Epithelial cell of esophagus (primary cell): ENCODE data around the gene ALLC.

Experiments
- DNase-seq: peaks from one replicate; pipeline ENCODE4 v3.0.0; 2010; ENCODE audit warnings: low read depth
- H3K4me3 ChIP-seq: 2 replicates; pipeline ENCODE4 v1.5.1; 2011; ENCODE audit warnings: mild to moderate bottlenecking, low read length, control low read depth
- TF ChIP-seq, protein P1 (sequence below): IDR thresholded peaks from 2 replicates; pipeline ENCODE4 v1.5.1; 2011; ENCODE audit warnings: low read depth, mild to moderate bottlenecking, low read length, control low read depth, inconsistent platforms; ENCODE audit not compliant: insufficient read depth; ENCODE audit errors: missing control alignments

Gene ALLC

DNA sequence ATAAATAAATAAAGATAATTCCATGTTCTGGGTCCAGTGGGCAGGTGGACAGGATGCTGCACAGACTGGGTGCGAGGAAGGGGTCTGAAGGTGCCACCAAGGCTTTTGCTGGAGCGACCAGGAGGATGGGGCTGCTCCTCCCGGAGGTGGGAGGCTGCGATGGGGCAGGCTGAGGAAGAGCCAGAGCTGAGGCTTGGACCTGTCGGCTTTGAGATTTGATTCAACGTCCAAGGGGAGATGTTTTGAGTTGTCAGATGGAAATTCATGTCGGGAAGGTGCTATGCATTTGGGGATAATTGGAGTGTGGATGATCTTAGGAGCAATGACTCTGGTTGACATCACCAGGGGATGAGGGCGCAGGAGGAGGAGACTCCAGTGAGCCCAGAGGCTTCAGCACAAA lies 11.7 kb downstream of the ALLC start:
- no peak overlapping the region for H3K4me3 ChIP-seq
- no peak for DNase-seq
- TF ChIP-seq, protein P1, sequence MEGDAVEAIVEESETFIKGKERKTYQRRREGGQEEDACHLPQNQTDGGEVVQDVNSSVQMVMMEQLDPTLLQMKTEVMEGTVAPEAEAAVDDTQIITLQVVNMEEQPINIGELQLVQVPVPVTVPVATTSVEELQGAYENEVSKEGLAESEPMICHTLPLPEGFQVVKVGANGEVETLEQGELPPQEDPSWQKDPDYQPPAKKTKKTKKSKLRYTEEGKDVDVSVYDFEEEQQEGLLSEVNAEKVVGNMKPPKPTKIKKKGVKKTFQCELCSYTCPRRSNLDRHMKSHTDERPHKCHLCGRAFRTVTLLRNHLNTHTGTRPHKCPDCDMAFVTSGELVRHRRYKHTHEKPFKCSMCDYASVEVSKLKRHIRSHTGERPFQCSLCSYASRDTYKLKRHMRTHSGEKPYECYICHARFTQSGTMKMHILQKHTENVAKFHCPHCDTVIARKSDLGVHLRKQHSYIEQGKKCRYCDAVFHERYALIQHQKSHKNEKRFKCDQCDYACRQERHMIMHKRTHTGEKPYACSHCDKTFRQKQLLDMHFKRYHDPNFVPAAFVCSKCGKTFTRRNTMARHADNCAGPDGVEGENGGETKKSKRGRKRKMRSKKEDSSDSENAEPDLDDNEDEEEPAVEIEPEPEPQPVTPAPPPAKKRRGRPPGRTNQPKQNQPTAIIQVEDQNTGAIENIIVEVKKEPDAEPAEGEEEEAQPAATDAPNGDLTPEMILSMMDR = no peak

DNA sequence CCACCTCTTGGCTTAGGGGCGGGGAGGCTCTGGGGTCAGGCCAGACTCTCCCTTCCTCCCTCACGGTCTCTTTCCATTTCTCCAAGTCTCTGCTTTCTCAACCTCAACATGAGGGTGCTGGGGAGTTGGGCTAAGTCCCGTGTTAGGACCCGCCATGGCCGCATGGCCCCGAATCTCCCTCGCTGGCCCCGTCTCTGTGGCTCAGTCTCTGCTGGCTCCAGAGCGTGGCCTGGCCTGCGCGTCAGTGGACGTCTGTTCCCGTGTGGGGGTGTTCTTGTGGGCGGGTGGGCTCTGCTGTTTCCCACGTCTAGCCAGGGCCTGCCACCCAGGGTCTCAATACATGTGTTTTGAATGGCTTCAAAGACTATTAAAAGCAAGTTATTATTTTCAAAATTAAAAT lies 12.4 kb downstream of the ALLC start:
- no peak for DNase-seq
- TF ChIP-seq, protein P1 = no peak
- H3K4me3 ChIP-seq = no peak overlapping the region

DNA sequence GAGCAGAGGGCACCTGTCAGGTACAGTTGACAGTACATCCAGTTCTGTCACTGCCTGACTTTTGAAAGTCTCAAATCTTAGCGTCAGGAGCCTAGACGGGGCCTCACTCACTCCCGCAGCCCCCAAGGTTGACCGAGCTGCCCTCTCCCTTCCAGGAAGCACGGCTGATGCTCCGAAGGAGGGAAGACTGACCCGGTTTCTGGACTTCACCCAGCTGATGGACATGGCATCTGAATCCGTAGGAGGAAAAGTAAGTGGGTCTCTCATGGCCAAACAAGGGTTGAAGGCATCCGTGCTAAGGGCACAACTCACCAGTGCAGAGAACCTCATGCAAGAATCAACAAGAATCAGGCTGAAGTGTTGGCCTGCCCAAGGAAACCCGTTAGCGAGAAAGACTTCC lies 12.9 kb downstream of the ALLC start:
- no peak overlapping the region for H3K4me3 ChIP-seq
- TF ChIP-seq, protein P1 = no peak
- no peak for DNase-seq

DNA sequence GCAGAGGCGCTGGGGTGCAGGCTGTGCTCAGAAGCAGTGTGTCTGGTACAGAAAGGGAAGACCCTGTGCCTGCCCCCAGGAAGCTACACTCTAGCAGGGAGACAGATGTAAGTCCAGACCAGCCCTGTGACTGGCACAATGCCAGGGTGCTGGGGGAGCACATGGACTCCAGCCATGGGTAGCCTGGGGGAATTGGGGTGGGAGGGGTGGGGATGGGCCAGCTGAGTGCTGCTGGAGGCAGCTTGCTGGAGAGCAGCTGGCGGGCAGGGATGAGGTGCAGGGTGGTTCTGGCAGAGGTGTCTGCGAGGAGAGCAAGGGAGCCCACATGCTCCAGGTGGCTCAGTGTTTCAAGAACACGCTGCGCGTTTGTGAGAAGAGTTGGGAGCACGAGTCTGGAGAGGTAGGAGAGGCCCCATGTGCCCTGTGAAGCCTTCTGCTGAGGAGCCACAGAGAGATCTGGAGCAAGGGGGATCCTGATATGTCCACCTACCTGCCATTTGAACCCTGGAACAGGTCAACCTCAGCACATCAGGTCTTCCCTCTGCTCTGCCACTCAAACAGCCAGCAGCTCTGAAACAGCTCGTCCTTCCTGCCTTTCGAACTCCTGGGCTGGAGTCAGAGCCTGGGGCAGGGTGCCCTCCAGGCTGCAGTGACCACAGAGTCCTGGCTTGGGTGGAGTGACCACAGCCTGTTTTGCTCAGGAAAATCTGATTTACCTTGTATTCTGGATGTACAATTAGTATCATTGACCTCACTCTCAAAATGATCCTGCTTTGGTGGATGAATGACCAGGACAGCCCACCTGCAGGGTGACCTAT lies 15.1 kb downstream of the ALLC start:
- TF ChIP-seq, protein P1 = no peak
- no peak overlapping the region for H3K4me3 ChIP-seq
- DNase-seq = no peak

DNA sequence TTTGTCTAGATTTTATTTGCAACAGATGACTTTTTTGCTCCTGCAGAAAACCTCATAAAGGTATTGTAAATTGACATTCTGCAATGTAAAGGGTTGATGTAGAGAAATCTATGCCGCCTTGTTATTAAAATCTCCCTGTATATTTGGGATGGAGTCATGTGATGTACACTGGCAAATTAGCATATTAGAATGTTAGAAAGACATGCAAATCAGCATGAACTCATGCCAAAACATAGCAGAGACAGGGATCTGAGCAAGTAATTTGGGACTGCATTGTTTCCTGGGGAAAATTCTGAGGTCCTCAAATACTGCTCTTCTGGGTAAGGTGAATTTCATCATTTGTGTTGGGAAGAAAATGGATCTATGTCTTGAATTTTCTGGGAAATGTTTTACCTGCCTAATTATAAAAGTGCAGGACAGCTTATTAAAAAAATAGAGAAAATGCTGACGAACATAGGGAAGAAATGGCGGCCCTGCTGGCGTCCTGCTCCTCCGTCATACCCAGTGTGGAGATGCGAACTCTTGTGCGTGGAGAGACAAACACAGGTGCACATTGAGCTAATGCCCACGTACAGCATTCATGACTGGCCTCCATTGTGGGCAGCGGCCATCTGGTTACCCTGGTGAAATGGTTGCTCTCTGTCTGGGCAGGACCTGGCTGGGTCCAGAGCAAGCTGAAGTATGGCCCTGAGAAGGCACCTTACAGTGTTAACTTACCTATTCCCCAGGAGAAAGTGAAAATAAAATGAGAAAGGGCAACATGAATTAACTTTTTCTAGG lies 16.3 kb downstream of the ALLC start:
- no peak overlapping the region for H3K4me3 ChIP-seq
- DNase-seq = no peak
- TF ChIP-seq, protein P1 = no peak

DNA sequence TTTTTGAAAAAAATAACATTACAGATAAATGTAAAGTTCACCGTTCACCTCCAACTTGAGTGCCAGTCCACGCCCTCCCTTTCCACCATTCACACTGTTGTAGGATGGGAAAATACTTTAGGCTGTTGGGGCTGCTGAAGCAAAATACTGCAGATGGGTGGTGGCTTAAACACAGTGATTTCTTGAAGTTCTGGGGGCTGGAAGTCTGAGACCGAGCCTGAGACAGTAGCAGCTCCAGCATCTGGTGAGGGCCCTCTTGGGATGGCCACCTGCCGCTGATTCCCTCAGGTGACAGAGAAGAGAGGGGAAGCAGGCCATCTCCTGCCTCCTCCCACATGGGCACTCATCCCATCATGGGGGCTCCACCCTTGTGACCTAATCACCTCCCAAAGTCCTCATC lies 17.7 kb downstream of the ALLC start:
- TF ChIP-seq, protein P1 = no peak
- no peak for DNase-seq
- no peak overlapping the region for H3K4me3 ChIP-seq
